ENCODE results near the gene DGKK.
A peak's percentile ranks its signal among the peaks of the same experiment; 100 is the strongest.

DGKK gene

GRCh38 chrX:50470103-50471031, at the start of gene DGKK:
Gene DGKK (minus strand): TSS chrX:50470825. CDS start chrX:50470678, 147 bp downstream.
- DNase-seq: no peak

- no peak for DNase-seq
These were observed 44.2 kb upstream of the DGKK start for GRCh38 chrX:50514811-50515210.

GRCh38 chrX:50497114-50497513, 26.5 kb upstream of the DGKK start:
- DNase-seq: no peak

GRCh38 chrX:50495616-50496015, 25.0 kb upstream of the DGKK start:
- DNase-seq: no peak

GRCh38 chrX:50492720-50493119, 22.1 kb upstream of the DGKK start:
- no peak for DNase-seq

GRCh38 chrX:50484662-50485061, 14.0 kb upstream of the DGKK start:
- no peak for DNase-seq

GRCh38 chrX:50483283-50483682, 12.7 kb upstream of the DGKK start:
- no peak for DNase-seq

GRCh38 chrX:50475208-50475607, 4.6 kb upstream of the DGKK start:
- no peak for DNase-seq

- DNase-seq: no peak
These were observed 765 bp upstream of the DGKK start for GRCh38 chrX:50471390-50471789.

GRCh38 chrX:50469206-50469605, 1.4 kb downstream of the DGKK start:
- no peak for DNase-seq

GRCh38 chrX:50459615-50460014, 11.0 kb downstream of the DGKK start:
- no peak for DNase-seq

- DNase-seq: no peak
These were observed 12.1 kb downstream of the DGKK start for GRCh38 chrX:50458483-50458882.

GRCh38 chrX:50456712-50457484, 13.7 kb downstream of the DGKK start:
- no peak for DNase-seq

- DNase-seq: no peak
These were observed 17.8 kb downstream of the DGKK start for GRCh38 chrX:50452782-50453181.

GRCh38 chrX:50450324-50450723, 20.3 kb downstream of the DGKK start:
- no peak for DNase-seq

GRCh38 chrX:50448565-50448964, 22.1 kb downstream of the DGKK start:
- DNase-seq: peak; percentile 15

GRCh38 chrX:50447535-50447934, 23.1 kb downstream of the DGKK start:
- no peak for DNase-seq

- no peak for DNase-seq
These were observed 28.1 kb downstream of the DGKK start for GRCh38 chrX:50442426-50443116.

- DNase-seq: no peak
These were observed 33.8 kb downstream of the DGKK start for GRCh38 chrX:50436797-50437196.

- DNase-seq: no peak
These were observed 37.8 kb downstream of the DGKK start for GRCh38 chrX:50432829-50433289.

GRCh38 chrX:50431623-50432022, 39.0 kb downstream of the DGKK start:
- DNase-seq: no peak

- DNase-seq: peak; percentile 32
These were observed 39.6 kb downstream of the DGKK start for GRCh38 chrX:50430917-50431575.

- DNase-seq: no peak
These were observed 42.5 kb downstream of the DGKK start for GRCh38 chrX:50428174-50428573.

All from NK-92 treated with Interleukin-12 subunit alpha and Interleukin-12 subunit beta, amount 100 ng/mL, for 24 hours (cell line).